NCI-H187 (cell line): ENCODE measurements around the gene MRPL19.

Source experiments
- DNase-seq, 2 experiments: peaks; one replicate each; lab custom pipeline; 2025; lab: John Stamatoyannopoulos, UW

Gene MRPL19

GRCh38 chr2:75736276-75736675 is 89.7 kb downstream of the MRPL19 start:
- DNase-seq = no peak

- no peak for DNase-seq
These were observed 91.4 kb downstream of the MRPL19 start for GRCh38 chr2:75737961-75738360.
